ENCODE results near the gene NXF1. TPM values are rescaled to one million over a fixed set of nuclear protein-coding genes. Genes with fewer than 3 reads are reported as not detected.

The NXF1 gene
- total RNA-seq, result 97.3 and 97.4 TPM in 2 replicates

GRCh38 chr11:62805076-62805892, at the start of gene NXF1:
Gene NXF1, minus strand, starts transcription at chr11:62805440. Its CDS starts 84 bp downstream, at chr11:62805356.
- intact Hi-C loops (cut with micrococcal nuclease), result loop anchor here (1.0 to 2.0 kb wide), 13 partner anchors 13 to 158 kb away; partner anchors contain the start of genes GANAB, POLR2G, STX5 and TAF6L

- intact Hi-C loops (cut with micrococcal nuclease), result no loop called here
These were observed 49.0 kb upstream of the NXF1 start for GRCh38 chr11:62854013-62854824.

GRCh38 chr11:62853279-62853965, 48.2 kb upstream of the NXF1 start:
- intact Hi-C loops (cut with micrococcal nuclease), result no loop called here

- intact Hi-C loops (cut with micrococcal nuclease), result no loop called here
These were observed 47.4 kb upstream of the NXF1 start for GRCh38 chr11:62852523-62853188.

DNA sequence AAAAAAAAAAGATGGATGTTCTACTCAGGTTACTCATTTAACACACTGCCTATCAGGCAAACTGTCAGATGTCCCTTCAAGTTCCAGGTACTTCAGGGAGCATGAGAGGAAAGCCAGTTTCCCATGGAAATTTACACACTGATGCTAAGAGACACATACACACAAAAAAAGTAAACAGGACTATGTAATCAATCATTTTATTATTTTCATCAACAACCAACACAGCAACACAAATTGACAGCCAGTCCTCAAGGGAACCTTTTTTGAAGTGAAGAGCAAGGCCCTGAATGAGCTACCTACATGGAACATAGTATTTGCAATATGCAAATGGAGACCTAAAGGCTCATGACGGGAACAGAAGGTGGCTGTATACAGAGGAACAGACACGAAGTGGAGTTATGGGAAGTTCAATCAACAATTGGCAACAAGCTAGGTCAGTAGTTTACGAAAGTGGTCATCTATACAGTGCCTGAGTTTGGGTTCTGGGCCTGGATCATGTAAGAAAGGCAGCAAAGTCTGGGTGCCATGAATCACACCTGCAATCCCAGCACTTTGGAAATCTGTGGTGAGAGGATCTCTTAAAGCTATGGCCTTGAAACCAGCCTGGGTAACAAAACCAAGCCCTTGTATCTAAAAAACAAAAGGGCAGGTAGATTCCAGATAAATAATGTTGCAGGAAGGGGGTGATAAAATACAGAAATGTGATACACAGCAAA, 46.7 kb upstream of the NXF1 start:
- intact Hi-C loops (cut with micrococcal nuclease), result no loop called here

GRCh38 chr11:62850911-62851806, 45.9 kb upstream of the NXF1 start:
- intact Hi-C loops (cut with micrococcal nuclease), result no loop called here

- intact Hi-C loops (cut with micrococcal nuclease), result loop anchor here (10.0 kb wide), 1 partner anchor 883 kb away; the partner anchor contains the start of gene FTH1
These were observed 42.6 kb upstream of the NXF1 start for GRCh38 chr11:62847767-62848314.

DNA sequence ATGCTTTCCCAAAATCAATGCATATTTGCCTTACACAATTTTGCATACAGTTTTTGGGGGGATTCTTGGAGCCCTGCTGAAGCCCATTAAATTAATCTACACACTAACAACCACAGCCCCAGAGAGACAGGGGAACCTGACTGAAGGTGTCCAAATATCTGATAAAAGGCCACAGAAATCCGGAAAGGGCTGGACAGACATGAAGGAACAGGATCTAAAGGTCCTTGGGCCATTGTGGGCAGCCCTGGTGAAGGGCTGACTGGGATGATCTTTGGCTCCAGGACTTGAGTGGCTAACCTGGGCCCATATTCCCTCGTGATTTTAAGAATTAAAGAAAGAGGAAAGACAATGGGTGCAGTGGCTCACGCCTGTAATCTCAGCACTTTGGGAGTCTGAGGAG, 40.9 kb upstream of the NXF1 start:
- intact Hi-C loops (cut with micrococcal nuclease), result loop anchor here (10.0 kb wide), 1 partner anchor 881 kb away; the partner anchor contains the start of gene FTH1

DNA sequence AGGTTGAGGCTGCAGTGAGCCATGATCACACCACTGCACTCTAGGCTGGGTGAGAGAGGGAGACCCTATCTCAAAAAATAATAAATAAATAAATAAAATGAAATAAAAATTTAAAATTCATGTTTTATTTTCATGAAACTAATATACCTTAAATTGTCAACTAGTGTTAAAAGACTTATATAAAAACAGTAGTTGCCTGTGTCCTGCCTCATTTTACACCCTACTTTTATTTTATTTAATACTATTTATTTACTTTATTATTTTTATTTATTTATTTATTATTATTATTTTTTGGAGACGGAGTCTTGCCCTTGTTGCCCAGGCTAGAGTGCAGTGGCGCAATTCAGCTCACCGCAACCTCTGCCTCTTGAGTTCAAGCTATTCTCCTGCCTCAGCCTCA, 38.9 kb upstream of the NXF1 start:
- intact Hi-C loops (cut with micrococcal nuclease), result loop anchor here (10.0 kb wide), 1 partner anchor 879 kb away; the partner anchor contains the start of gene FTH1

GRCh38 chr11:62843466-62843865, 38.2 kb upstream of the NXF1 start:
- intact Hi-C loops (cut with micrococcal nuclease), result loop anchor here (10.0 kb wide), 1 partner anchor 879 kb away; the partner anchor contains the start of gene FTH1

DNA sequence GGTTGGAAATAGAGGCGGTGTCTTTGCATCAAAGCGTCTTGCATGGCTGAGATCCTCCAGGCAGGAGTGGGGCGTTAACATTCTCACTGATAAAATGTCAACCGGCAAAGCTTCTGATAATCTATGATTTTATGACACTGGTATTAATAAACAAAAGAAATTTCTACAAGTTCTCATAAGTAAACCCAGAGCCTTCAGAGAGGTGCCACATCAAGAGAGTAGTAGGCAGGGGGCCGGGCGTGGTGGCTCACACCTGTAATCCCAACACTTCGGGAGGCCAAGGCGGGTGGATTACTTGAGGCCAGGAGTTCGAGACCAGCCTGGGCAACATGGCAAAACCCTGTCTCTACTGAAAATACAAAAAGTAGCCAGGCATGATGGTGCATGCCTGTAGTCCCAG, 37.7 kb upstream of the NXF1 start:
- intact Hi-C loops (cut with micrococcal nuclease), result loop anchor here (10.0 kb wide), 1 partner anchor 878 kb away; the partner anchor contains the start of gene FTH1

- intact Hi-C loops (cut with micrococcal nuclease), result loop anchor here (10.0 kb wide), 1 partner anchor 877 kb away; the partner anchor contains the start of gene FTH1
These were observed 37.0 kb upstream of the NXF1 start for GRCh38 chr11:62842171-62842741.

GRCh38 chr11:62841361-62842170, 36.3 kb upstream of the NXF1 start:
- intact Hi-C loops (cut with micrococcal nuclease), result loop anchor here (1.0 to 10.0 kb wide), 9 partner anchors 15 to 877 kb away; partner anchors contain the start of genes FTH1, HNRNPUL2, MTA2 and TAF6L

DNA sequence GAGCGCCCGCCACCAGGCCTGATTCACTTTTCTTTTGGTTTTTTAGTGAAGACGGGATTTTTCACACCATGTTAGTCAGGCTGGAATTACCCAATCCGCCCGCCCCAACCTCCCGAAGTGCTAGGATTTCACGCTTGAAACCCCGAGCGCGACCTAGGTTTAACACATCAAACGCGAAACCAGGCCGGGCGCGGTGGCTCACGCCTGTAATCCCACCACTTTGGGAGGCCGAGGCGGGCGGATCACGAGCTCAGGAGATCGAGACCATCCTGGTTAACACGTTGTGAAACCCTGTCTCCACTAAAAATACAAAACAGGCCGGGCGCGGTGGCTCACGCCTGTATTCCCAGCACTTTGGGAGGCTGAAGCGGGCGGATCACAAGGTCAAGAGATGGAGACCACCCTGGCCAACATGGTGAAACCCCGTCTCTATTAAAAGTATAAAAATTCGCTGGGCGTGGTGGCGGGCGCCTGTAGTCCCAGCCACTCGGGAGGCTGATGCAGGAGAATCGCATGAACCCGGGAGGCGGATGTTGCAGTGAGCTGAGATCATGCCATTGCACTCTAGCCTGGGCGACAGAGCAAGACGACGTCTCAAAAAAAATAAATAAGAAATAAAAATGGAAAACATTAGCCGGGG, 35.6 kb upstream of the NXF1 start:
- intact Hi-C loops (cut with micrococcal nuclease), result loop anchor here (1.0 to 10.0 kb wide), 9 partner anchors 15 to 876 kb away; partner anchors contain the start of genes FTH1, HNRNPUL2, MTA2 and TAF6L

GRCh38 chr11:62839050-62839945, 34.1 kb upstream of the NXF1 start, which contains the start of gene WDR74:
Gene WDR74, minus strand, starts transcription at chr11:62839590. Its CDS starts 20 bp downstream, at chr11:62839570.
- intact Hi-C loops (cut with micrococcal nuclease), result loop anchor here (1.0 kb wide), 4 partner anchors 8 to 248 kb away; partner anchors contain the start of genes NXF1, TMEM179B and TUT1
